ENCODE data around the gene CFAP58.

Gene CFAP58

DNA sequence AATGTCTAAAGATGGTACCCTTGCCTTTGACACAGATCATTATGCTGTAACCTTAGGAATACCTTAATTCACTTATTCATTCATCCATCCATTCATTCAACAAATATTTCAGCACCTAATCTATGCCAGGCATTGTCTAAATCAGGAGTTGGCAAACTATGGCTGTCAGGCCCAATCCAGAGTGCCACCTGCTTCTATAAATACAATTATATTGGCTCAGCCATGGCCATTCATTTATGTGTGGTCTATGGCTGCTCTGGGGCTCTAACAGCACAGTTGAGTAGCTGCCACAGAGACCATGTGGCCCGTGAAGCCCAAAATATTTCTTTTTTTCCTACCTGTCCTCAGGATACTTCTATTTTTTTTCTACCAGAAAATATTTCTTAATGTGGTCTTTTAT is 9.4 kb upstream of the CFAP58 start:
- TF ChIP-seq, protein P1, sequence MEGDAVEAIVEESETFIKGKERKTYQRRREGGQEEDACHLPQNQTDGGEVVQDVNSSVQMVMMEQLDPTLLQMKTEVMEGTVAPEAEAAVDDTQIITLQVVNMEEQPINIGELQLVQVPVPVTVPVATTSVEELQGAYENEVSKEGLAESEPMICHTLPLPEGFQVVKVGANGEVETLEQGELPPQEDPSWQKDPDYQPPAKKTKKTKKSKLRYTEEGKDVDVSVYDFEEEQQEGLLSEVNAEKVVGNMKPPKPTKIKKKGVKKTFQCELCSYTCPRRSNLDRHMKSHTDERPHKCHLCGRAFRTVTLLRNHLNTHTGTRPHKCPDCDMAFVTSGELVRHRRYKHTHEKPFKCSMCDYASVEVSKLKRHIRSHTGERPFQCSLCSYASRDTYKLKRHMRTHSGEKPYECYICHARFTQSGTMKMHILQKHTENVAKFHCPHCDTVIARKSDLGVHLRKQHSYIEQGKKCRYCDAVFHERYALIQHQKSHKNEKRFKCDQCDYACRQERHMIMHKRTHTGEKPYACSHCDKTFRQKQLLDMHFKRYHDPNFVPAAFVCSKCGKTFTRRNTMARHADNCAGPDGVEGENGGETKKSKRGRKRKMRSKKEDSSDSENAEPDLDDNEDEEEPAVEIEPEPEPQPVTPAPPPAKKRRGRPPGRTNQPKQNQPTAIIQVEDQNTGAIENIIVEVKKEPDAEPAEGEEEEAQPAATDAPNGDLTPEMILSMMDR (conservative IDR thresholded peaks at IDR 0.05; ENCODE audit: low read length): no peak
- no peak overlapping the region for H3K4me3 ChIP-seq (ENCODE audit: low read length)
- DNase-seq (ENCODE audit: low read depth): no peak

DNA sequence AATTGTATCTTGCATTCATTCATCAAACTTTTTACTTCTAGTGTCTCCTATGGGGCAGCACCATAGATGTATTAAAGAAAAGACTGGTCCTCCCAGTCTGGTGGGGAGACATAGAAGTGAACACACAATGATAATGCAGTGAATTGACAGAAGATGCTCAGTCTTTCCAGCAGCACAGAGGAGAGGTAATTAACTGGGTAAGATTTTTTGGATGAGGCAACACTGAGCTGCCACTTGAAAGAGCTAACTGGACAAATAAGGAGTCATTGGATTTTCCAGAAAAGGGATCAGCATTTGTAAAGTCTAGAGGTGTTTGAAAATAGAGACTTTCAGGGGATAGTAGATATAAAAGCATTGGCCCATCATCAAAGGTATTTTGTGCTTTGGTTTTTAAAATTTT is 8.1 kb upstream of the CFAP58 start:
- peak; percentile 29 for DNase-seq (ENCODE audit: low read depth)
- TF ChIP-seq, protein P1 (conservative IDR thresholded peaks at IDR 0.05; ENCODE audit: low read length): no peak
- H3K4me3 ChIP-seq (ENCODE audit: low read length): no peak overlapping the region

DNA sequence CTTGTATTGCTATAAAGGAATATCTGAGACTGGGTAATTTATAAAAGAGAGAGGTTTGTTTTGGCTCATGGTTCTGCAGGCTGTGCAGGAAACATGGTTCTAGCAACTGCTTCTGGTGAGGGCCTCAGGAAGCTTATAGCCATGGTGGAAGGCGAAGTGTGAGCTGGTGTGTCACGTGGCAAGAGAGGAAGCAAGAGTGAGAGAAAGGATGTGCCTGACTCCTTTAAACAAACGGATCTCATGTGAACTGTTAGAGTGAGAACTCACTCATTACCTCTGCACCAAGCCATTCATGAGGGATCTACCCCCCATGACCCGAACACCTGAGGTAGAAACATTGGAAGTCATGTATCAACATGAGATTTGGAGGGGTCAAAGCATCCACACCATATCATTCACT is 7.7 kb upstream of the CFAP58 start:
- DNase-seq (ENCODE audit: low read depth): no peak
- H3K4me3 ChIP-seq (ENCODE audit: low read length): no peak overlapping the region
- TF ChIP-seq, protein P1 (conservative IDR thresholded peaks at IDR 0.05; ENCODE audit: low read length): no peak

DNA sequence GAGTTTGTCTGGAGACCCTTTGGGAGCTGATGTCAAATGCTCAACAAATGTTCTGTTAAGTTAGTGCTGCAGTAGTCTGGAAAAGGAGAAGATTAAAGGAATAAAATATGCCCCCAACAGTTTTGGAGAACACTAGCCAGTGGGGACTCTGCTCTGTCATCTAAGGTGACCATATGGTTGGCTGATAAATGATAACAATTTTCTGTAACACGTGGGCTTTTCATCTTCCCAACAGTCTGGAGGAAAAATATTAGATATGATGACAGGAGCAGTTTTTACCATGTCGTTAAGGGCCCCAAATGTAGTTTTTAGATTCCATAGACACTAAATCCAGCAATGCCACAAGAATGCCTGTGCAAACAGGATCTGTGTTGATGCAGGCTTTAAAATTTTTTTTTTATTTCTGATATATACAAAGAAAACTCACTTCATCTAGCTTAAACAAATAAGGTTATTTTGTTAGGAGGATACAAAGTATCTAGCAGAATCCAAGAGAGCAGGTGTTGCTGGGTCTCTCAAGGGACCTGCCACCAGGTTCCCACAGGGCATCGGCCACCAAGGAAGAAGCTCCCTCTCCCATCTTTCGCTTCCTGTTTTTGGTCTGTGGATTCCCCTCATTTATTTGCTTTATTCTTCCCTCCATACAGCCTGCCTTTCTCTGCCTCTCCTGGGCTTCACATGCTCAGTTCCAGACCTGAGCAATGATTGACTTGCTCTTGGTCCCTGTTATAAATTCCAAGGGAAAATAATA is 6.2 kb upstream of the CFAP58 start:
- H3K4me3 ChIP-seq (ENCODE audit: low read length): no peak overlapping the region
- DNase-seq (ENCODE audit: low read depth): no peak
- TF ChIP-seq, protein P1 (conservative IDR thresholded peaks at IDR 0.05; ENCODE audit: low read length): no peak

DNA sequence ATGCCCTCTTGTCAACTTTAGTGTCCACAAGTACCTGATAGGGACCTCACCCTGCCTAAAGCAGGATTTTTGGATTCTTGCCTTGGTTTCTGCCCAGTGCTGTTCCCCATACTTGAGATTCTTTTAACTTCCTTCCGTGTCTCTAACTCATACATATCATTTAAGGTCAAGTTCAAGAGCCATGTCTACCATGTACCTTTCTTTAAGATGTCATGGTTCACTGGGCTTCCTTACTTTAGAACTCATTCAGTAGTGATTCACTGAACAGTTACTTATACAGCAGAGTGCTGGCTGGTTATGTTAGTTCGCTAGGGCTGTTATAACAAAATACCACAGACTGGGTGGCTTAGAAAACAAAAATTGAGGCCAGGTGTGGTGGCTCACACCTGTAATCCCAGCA is 5.0 kb upstream of the CFAP58 start:
- no peak for DNase-seq (ENCODE audit: low read depth)
- H3K4me3 ChIP-seq (ENCODE audit: low read length): no peak overlapping the region
- TF ChIP-seq, protein P1 (conservative IDR thresholded peaks at IDR 0.05; ENCODE audit: low read length): no peak

DNA sequence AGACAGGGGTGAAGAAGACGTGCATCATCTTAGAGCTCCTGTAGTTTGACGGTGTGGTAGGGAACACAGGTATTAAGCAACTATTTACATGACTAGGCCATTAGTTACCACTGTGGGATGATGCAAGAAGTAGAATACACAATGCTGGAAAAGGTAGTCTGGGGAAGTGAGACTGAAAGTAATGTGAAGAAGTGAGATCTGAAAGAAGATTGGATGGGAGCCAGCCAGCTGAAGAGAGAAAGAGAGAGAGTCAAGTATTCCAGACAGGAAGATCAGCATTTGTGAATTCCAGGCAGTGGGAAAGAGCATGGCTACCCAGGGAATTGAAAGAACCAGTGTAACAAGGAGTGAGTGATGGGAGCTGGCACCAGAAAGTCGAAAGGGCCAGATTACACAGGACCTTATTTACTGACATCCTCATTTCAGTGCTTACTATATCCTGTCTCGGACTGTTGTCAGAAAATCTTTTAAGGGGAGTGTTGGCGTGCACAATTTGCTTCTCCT is 4.0 kb upstream of the CFAP58 start:
- peak; percentile 68 for DNase-seq (ENCODE audit: low read depth)
- TF ChIP-seq, protein P1 (conservative IDR thresholded peaks at IDR 0.05; ENCODE audit: low read length): no peak
- H3K4me3 ChIP-seq (ENCODE audit: low read length): no peak overlapping the region

DNA sequence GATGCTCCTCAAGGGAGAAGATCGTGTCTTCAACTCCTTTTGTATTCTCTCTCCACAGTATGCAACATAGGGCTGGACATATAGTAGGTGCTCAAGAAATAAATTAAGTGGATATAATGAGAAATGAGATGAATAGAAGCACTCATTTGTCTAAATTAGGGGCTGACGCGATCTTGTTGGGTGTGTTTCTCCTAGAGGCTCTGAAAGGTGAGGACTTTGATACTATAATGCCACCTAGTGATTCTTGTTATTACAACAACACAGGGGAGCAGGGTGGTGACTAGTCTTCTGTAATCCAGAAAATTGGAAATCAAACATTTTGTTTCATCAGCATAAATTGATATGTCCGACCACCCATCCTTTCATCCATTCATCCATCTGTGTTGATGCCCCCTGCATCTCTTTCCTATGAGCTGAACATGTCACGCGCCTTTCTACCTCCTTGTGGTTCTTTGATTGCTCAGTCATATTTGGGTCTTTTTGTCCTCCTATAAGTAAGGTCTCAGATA is 3.5 kb upstream of the CFAP58 start:
- peak; percentile 74 for DNase-seq (ENCODE audit: low read depth)
- TF ChIP-seq, protein P1 (conservative IDR thresholded peaks at IDR 0.05; ENCODE audit: low read length): peak; percentile 73
- no peak overlapping the region for H3K4me3 ChIP-seq (ENCODE audit: low read length)
